HepG2 (cell line): ENCODE results near the gene TMBIM1. TPM values are rescaled to one million over a fixed set of nuclear protein-coding genes. Genes with fewer than 3 reads are reported as not detected.
A peak's percentile ranks its signal among the peaks of the same experiment; 100 is the strongest.

ENCODE experiments used
- ARNT2 ChIP-seq: sonication (generic); formaldehyde crosslinking; IDR thresholded peaks from 2 replicates; pipeline ENCODE4 v1.8.0; 2022; ENCODE audit warnings: mild to moderate bottlenecking, low read depth, missing genetic modification reagents, moderate library complexity
- FUBP1 ChIP-seq: sonication (generic); formaldehyde crosslinking; IDR thresholded peaks from 2 replicates; pipeline ENCODE4 v1.5.1; 2020; ENCODE audit warnings: missing genetic modification reagents, mild to moderate bottlenecking, borderline replicate concordance
- GMEB1 ChIP-seq: sonication (generic); formaldehyde crosslinking; IDR thresholded peaks from 2 replicates; pipeline ENCODE4 v1.5.1; 2020; ENCODE audit warnings: missing genetic modification reagents, mild to moderate bottlenecking, borderline replicate concordance
- HINFP ChIP-seq: sonication (generic); formaldehyde crosslinking; IDR thresholded peaks from 2 replicates; pipeline ENCODE4 v1.4.0; 2020; ENCODE audit warnings: low read depth, mild to moderate bottlenecking, missing genetic modification reagents
- JUND ChIP-seq: sonication (generic); formaldehyde crosslinking; IDR thresholded peaks from 2 replicates; pipeline ENCODE4 v1.8.0; 2022; ENCODE audit warnings: mild to moderate bottlenecking, missing genetic modification reagents
- KDM5B ChIP-seq: sonication (generic); formaldehyde crosslinking; IDR thresholded peaks from 2 replicates; pipeline ENCODE4 v1.4.0; 2020; ENCODE audit warnings: missing genetic modification reagents, mild to moderate bottlenecking, borderline replicate concordance
- NFIC ChIP-seq: IDR thresholded peaks from 2 replicates; pipeline ENCODE4 v1.6.1; 2012; ENCODE audit warnings: mild to moderate bottlenecking, low read length, inconsistent platforms
- RERE ChIP-seq: IDR thresholded peaks from 2 replicates; pipeline ENCODE4 v1.6.1; 2016; ENCODE audit warnings: low read depth, missing genetic modification reagents, missing compliant biosample characterization
- SNAPC5 ChIP-seq: sonication (generic); formaldehyde crosslinking; IDR thresholded peaks from 2 replicates; pipeline ENCODE4 v1.8.1; 2023; ENCODE audit warnings: mild to moderate bottlenecking, missing genetic modification reagents, borderline replicate concordance
- SP4 ChIP-seq: sonication (generic); formaldehyde crosslinking; IDR thresholded peaks from 2 replicates; pipeline ENCODE4 v1.8.1; 2023; ENCODE audit warnings: mild to moderate bottlenecking, missing genetic modification reagents
- TAF1 ChIP-seq: sonication (generic); formaldehyde crosslinking; IDR thresholded peaks from 2 replicates; pipeline ENCODE4 v1.4.0; 2020; ENCODE audit warnings: missing genetic modification reagents
- ZBTB8A ChIP-seq: sonication (generic); formaldehyde crosslinking; IDR thresholded peaks from 2 replicates; pipeline ENCODE4 v1.4.0; 2020; ENCODE audit warnings: mild to moderate bottlenecking, low read depth, missing genetic modification reagents, borderline replicate concordance
- ZNF574 ChIP-seq: sonication (generic); formaldehyde crosslinking; IDR thresholded peaks from 2 replicates; pipeline ENCODE4 v1.4.0; 2020; ENCODE audit warnings: missing genetic modification reagents
- polyA plus RNA-seq, 8 experiments: library from polyadenylated mRNA; depleted of rRNA in 3 of 8; stranded (reverse) in 7 of 8; unstranded in 1 of 8; fragments of >200 nt; fragmentation: Illumina TruSeq in 4 of 8; extraction: Trizol in 4 of 8; gene quantifications; 2 replicates each; pipeline versions ENCODE4 v1.2.1 to v1.2.3, GENCODE V29; 2011 to 2016; ENCODE audit warnings: low read depth in 4 of 8, missing spikeins in 1 of 8, mixed read lengths in 1 of 8; ENCODE audit not compliant: insufficient read depth in 1 of 8
- total RNA-seq, 5 experiments: library from RNA; depleted of rRNA; stranded (reverse); fragments of >200 nt; fragmentation: Illumina TruSeq; extraction: Trizol; gene quantifications; 2 replicates each; pipeline ENCODE4 v1.2.3, GENCODE V29; 2016; ENCODE audit warnings: low read depth in 1 of 5

Gene TMBIM1
- total and polyA plus RNA-seq, 2 of the 13 experiments (the other 11 are each of a cell fraction or from before 2014, with no cell fraction given), result 127 to 139 TPM

- TF ChIP-seq GMEB1 (CRISPR knock-in tag) (0 out of 2 replicates have a peak, but pooled peaks have one; percentile 34), ZNF574 (0 out of 2 replicates have a peak, but pooled peaks have one; percentile 9), SNAPC5 (no peak), ZBTB8A (no peak), JUND (0 out of 2 replicates have a peak, but pooled peaks have one; percentile 33), NFIC (no peak), HINFP (CRISPR knock-in tag) (no peak), ARNT2 (CRISPR knock-in tag) (no peak), KDM5B (CRISPR knock-in tag) (no peak), SP4 (CRISPR knock-in tag) (peak; percentile 35; the same call in 1 of the 2 replicates), TAF1 (CRISPR knock-in tag) (peak; percentile 50; the same call in 1 of the 2 replicates), FUBP1 (CRISPR knock-in tag) (no peak), RERE (no peak)
These were observed 5.5 kb downstream of the TMBIM1 start (continued) for GRCh38 chr2:218286570-218287459.
